SW480 (cell line): ENCODE measurements around the gene USP2.

Experiments used
- DNase-seq: peaks from one replicate; pipeline ENCODE4 v3.0.0-alpha.2; 2016; ENCODE audit warnings: low spot score

USP2 gene

GRCh38 chr11:119381181-119381988 is at the start of gene USP2:
Gene USP2, minus strand, starts transcription at chr11:119381690. Its CDS starts 8,210 bp downstream, at chr11:119373480.
- peak; percentile 95 for DNase-seq

GRCh38 chr11:119427279-119427678 is 45.8 kb upstream of the USP2 start:
- DNase-seq, result peak; percentile 19

GRCh38 chr11:119426142-119426541 is 44.7 kb upstream of the USP2 start:
- DNase-seq, result no peak

DNA sequence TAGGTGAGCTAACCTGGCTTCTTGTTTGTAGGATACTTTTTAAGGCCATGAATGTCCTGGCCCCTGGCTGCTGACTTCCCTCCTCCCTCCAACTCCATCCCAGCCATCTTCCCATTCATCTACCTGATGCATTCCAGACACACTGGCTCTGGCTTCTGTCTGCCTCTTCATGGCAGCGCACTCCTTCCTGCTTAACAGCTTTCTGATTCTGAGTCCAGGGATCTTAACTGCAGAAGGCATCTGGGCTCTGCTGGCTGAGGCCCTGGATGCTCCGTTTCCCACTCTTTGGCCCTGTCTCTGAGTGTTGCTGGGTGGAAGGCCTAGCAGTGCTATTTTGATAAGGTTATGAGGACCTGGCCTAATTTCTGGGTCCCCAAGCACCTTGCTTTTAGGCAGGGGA is 43.3 kb upstream of the USP2 start:
- DNase-seq, result no peak

GRCh38 chr11:119424276-119424675 is 42.8 kb upstream of the USP2 start:
- DNase-seq, result no peak

DNA sequence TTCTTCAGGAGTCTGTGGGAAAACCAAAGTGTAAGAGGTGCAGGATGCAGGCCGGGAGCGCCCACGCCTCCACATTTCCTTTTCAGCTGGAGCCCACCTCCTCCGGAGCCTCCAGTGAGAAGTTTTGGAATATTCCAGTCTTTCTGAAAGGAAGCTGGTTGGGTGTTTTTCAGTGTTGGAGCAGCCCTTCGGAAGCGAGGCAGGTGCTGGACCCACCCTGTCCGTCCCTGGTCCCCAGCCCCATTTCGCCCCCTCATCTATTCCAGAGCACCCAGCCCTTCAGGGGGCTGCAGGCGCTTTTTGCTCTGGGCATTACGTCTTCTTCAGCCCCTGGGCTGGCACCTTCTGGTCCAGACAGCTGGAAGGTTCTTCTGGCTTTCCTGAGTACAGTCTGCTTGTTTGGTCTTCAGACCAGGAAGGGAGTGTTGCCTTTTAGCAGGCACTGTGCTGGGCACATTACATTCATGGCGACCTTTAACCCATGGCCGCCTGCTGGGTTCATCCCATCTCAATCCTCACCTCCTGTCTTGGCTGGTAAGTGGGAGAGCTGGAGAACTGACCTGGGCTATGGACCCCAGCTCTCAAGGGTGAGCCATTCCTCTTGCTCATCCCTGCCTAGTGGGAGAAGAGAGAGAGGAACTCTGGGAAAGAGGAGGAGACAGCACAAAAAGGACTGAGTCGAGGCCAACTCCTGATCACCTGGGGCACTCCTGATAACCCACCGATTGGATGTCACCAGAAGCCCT is 42.2 kb upstream of the USP2 start:
- DNase-seq, result no peak

GRCh38 chr11:119422809-119423508 is 41.5 kb upstream of the USP2 start, which contains the start of gene THY1:
Gene THY1, minus strand, starts transcription at chr11:119423172. Its CDS starts 2,267 bp downstream, at chr11:119420905.
- no peak for DNase-seq

DNA sequence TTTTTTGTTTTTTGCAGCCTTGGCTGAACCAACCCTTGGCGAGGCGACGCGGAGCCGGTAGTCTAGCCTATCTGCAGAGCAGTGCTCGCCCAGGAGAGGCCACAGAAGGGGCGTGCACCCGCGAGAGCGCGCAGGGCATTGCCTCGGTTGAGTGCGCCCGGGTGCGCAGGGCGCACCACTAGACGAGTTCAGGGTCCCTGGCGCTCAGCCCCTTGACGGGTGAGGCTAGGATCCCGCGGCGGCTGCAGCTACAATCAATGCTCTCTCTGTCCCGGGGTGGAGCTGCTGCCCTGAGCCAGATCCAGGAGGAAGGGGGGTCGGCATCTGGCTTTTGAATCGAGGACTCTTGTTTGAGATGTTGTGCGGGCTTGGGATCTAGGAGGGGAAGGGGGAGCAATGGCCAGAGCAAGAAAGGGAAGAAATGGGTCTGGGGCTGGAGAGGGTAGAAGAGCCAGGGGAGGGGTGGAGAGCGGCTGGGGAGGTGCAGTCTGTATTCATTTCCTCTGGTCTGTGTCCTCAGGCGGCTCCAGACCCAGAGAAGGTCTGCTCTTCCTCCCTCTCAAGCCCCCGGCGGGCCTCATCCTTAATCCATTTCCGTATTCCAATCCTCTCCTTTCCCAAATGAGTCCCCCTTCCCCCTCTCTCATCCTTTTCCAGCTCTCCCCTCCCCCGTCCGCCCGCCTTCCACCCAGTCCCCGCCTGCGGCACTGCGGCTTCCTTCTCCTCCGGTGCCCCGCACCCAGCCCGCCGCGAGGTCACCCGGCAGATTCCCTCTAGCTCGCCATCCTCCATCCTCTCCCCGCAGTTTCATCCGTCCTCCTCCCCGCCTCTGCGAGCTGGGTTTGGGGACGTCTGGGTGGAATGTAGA is 40.7 kb upstream of the USP2 start:
- DNase-seq, result peak; percentile 10

DNA sequence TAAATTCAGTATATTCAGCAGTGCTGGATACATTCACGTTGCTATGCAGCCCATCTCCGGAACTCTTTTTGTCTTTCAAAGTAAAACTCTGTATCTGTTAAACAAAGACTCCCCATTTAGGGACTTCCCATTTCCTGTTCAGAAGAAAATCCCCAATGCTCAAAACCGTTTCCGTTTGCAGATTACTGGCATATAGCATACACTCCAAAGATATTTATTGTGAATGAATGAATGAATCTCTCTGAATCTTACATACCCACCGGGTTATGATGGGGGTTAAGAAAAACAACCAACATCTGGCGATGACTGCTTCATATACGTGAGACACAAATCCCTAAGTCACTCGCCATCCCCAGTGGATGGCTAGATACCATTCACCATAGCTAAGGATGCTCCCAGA is 39.9 kb upstream of the USP2 start:
- no peak for DNase-seq

DNA sequence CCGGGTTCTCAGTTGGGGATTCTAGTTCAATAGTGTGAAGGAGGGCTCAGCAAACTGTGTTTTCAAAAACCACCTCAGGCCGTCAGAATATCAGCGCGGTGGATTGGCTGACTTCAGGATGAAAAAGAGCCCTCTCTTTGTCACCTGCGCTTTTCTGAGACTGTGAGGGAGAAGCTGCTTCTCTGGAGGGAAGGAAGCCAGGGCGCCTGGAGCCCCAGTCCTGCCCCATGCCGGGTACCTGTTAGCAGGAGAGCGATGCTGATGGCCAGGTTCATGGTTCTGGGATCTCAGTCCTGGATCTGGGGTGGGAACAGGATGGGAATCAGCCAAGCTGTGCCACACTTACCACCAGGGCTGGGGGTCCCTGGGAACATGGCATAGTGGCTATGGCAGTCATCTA is 39.1 kb upstream of the USP2 start:
- DNase-seq, result no peak

GRCh38 chr11:119419834-119420492 is 38.5 kb upstream of the USP2 start:
- no peak for DNase-seq

DNA sequence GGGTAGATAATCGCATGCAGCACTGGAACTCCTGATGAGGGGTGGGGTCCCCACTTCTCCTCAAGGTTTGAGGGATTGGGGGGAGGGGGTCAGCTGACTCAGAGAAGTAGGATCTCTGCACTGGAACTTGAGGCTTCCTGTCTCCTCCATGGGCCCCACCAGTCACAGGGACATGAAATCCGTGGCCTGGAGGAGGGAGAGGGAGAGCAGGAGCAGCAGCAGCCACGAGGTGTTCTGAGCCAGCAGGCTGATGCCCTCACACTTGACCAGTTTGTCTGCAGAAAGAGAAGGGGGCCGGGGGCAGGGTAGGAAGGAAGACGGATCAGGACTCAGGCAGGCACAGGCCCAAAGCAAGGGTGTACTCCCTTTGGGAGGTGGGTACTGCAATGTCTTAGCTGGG is 37.8 kb upstream of the USP2 start:
- DNase-seq, result no peak

DNA sequence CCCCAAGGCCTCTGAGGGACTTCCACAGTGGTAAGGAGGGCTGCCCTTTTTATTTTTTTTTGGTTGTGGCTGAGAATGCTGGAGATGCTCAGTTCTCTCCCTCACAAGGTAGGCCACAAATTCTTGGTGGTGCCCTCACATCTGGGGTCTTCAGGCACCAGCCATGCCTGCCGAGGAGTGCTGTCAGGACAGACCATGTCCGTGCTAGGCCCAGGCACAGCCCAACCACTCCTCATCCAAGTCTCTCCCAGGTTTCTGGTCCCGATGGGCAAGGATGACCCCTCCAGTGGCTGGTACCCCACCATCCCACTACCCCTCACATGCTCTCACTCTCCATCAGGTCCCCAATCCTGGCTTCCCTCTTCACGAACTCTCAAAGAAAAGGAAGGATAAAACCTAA is 37.3 kb upstream of the USP2 start:
- no peak for DNase-seq

- DNase-seq, result no peak
Measured at GRCh38 chr11:119417726-119418540, 36.4 kb upstream of the USP2 start.

DNA sequence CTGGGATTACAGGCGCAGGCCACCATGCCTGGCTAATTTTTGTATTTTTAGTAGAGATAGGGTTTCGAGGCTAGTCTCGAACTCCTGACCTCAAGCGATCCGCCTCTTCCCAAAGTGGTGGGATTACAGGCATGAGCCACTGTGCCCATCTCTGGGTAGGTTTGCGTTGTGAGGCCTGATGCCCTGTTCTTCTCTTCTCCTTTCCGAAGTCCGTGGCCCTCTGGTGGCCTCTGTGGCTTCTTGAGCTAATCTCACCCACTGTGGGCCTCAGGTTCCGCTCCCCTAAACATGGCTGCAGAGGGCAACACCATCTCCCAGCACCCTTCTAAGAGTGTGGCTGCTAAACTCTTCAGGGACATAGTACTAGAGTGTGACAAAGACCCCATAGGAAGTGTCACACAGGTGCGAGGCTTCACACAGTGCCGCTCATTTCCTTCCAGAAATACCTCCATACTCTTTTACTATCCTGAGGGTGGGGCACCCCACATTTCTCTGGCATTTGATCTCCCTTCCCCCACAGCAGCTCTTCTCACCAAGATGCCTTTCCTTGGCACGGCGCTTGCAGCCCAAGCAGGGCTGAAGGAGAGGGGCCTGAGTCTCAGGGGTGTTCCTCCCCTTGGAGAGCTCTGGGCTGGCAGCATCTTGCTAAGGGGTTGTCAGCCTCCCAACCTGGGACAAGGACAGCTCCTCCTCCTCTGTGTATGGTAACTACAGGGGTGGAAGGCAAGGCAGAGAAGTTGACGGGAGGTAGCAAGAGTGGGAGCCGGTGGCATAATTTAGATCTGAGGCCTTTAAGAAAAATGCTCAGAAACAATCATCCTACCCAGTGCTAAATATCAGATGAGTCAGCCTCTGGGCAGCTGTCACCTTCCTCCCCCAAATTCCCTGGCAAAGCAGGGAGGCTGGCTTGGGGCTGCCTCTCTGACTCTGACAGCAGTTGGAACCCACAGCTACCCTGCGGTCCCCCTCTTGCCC is 35.4 kb upstream of the USP2 start:
- DNase-seq, result no peak

DNA sequence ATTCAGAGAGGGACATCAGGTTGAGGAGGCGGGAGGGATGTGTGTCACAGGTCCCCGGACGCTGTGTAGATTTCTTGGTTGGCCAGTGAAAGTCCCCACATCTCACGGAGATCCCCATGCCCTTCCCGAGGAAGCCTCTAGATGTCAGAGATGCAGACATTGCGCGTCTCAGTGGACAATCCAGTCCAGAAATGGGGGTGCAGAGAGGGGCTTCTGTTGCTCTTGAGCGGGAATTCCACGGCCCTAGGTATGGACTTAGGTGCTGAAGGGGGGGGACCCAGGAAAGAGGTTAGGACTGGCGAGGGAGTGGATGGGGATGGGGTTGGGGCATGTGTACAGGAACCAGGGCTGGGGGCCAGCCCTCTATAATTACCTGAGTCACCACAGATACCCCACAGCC is 34.5 kb upstream of the USP2 start:
- no peak for DNase-seq

DNA sequence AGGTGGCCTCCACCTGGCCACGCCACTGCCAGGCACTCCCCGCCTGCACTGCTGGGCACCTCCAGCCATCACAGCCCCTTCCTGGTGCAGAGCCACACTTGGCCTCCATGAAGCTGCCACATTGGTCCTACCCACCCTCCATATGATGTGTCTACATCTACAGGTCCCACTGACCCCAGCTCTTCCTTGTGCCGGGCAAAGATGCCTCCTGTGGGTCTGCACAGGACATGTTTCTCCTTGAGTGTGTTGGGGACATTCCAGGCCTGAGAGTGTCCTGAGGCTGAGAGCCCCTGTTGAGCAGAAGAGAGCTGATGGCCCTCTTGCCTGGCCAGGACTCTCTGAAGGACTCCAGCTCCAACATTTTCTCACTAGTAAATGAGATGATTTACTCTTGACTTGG is 34.0 kb upstream of the USP2 start:
- DNase-seq, result no peak

DNA sequence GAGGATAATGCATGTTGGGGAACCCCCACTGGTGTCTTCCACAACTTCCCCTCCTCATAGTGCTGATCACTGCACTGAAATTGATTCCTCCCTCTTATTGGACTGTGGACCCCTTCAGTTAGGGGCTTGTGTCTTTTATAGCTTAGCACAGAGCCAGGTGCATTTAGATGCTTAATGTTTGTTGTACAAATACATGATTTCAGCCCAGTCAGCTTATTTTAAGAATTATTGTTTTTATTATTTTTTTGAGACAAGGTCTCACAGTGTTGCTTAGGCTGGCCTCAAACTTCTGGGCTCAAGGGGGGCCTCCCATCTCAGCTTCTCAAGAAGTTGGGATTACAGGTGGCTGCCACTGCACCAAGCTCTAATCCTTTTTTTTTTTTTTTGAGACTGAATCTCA is 33.2 kb upstream of the USP2 start:
- no peak for DNase-seq

DNA sequence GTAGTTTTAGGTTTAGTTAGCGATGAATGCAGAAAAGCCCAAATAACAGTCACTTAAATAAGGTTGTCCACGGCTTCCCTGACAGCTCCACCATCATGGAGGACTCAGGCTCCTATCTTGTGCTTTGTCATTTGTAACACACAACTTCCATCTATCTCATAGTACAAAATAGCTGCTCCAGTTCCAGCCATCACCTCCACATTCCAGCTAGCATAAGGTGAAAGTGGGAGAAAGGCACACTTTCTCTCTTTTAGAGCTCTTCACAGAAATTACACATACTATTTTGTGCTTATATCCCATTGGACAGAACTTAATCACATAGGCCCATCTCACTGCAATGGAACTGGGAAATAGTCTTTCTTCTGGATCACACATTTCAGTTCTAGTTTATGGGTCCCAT is 32.8 kb upstream of the USP2 start:
- DNase-seq, result no peak
